Right kidney (tissue), 9 donors: ENCODE measurements around the gene FUNDC1.
A peak's percentile ranks its signal among the peaks of the same experiment; 100 is the strongest.
"Not testable (repeated sequence)": the region's sequence is repeated elsewhere in the genome, so short reads cannot be mapped to it uniquely, and the experiment has no call there.

Experiments used
- DNase-seq: peaks from one replicate; pipeline ENCODE4 v3.0.0-alpha.2; 2016
- long read RNA-seq, 8 donors: transcript quantifications; one replicate each; lab custom pipeline, GENCODE V29; 2026

The FUNDC1 gene, protein sequence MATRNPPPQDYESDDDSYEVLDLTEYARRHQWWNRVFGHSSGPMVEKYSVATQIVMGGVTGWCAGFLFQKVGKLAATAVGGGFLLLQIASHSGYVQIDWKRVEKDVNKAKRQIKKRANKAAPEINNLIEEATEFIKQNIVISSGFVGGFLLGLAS
- long read RNA-seq, donor 1, transcript FUNDC1-201 (5 exons, 1,196 nt), result major isoform, 16 of 20 reads
- long read RNA-seq, donor 1, partial matches to known transcripts, result 0 of 20 reads
- long read RNA-seq, donor 1, other reads (novel, unspliced or antisense), result 0 of 20 reads
- long read RNA-seq, donor 2, transcript FUNDC1-201 (5 exons, 1,196 nt), result major isoform, 7 of 9 reads
- long read RNA-seq, donor 2, partial matches to known transcripts, result 0 of 9 reads
- long read RNA-seq, donor 2, other reads (novel, unspliced or antisense), result 0 of 9 reads
- long read RNA-seq, donor 3, transcript FUNDC1-201 (5 exons, 1,196 nt), result major isoform, 11 of 13 reads
- long read RNA-seq, donor 3, partial matches to known transcripts, result 0 of 13 reads
- long read RNA-seq, donor 3, other reads (novel, unspliced or antisense), result 0 of 13 reads
- long read RNA-seq, donor 4, transcript FUNDC1-201 (5 exons, 1,196 nt), result major isoform, 14 of 15 reads
- long read RNA-seq, donor 4, partial matches to known transcripts, result 0 of 15 reads
- long read RNA-seq, donor 4, other reads (novel, unspliced or antisense), result 0 of 15 reads
- long read RNA-seq, donor 5, transcript FUNDC1-202 (4 exons, 1,069 nt), result minor isoform, 6 of 18 reads
- long read RNA-seq, donor 5, transcript FUNDC1-201 (5 exons, 1,196 nt), result major isoform, 12 of 18 reads
- long read RNA-seq, donor 5, partial matches to known transcripts, result 0 of 18 reads
- long read RNA-seq, donor 5, other reads (novel, unspliced or antisense), result 0 of 18 reads
- long read RNA-seq, donor 6, transcript FUNDC1-201 (5 exons, 1,196 nt), result major isoform, 16 of 18 reads
- long read RNA-seq, donor 6, partial matches to known transcripts, result 0 of 18 reads
- long read RNA-seq, donor 6, other reads (novel, unspliced or antisense), result 0 of 18 reads
- long read RNA-seq, donor 7, transcript FUNDC1-202 (4 exons, 1,069 nt), result minor isoform, 6 of 41 reads
- long read RNA-seq, donor 7, transcript FUNDC1-201 (5 exons, 1,196 nt), result major isoform, 13 of 41 reads
- long read RNA-seq, donor 7, partial matches to known transcripts, result 22 of 41 reads
- long read RNA-seq, donor 7, other reads (novel, unspliced or antisense), result 0 of 41 reads
- long read RNA-seq, donor 8, transcript FUNDC1-201 (5 exons, 1,196 nt), result major isoform, 16 of 18 reads
- long read RNA-seq, donor 8, partial matches to known transcripts, result 0 of 18 reads
- long read RNA-seq, donor 8, other reads (novel, unspliced or antisense), result 0 of 18 reads

DNA sequence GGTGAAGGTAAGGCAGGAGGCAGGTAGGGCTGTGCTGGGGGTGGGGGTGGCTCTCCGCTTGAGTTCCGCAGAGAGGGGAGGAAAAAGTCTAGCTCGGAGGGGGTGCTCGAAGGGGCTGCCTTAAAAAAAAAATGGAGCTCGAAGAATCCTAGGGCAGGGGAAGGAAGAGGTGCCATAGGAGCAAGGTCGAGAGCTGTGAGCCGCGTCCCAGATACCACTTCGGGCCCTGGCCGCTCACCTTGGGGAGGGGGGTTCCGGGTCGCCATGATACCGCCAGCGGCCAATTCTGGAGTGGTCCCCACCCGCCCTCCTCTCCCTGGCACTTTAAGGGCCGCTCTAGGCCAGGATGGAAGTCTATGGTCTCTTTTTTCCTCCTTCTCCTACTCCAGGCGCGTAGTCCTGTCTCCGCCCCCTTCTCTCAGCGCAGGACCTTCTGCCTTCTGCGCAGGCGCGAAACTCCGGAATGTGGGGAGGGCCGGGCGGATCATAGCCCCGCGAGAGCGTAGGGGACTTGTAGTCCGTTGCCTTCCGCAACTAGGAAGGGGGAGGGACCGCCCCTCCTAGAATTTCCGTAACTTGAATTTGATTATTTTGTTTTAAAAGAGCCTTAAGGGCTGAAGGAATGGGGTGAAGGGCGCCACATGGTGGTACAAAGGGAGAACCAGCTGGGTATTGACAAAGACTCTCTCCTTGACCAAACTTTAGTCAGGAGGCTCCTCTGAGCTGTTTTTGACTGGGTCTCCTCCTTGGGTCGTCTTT is at the start of gene FUNDC1:
Gene FUNDC1 (minus strand): TSS at position 293 of the 759 bp plus-strand sequence. CDS start 27 bp downstream, at position 266.
- DNase-seq, result peak; percentile 80

DNA sequence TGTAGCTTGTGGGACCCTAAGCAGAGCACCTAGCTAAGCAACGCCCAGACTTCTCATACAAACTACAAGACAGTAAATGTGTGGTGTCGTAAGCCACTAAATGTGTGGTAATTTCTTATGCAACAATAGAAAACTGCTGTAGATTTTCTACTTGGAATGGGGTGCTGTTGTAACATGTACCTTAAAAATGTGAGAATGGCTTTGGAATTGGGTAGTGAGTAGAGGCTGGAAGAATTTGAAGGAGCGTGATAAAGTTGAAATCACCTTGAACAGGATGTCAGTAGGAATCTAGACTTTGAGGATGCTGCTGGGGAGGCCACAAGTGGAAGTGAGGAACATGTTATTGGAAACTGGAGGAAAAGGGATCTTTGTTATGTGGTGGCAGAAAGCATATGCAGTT is 43.2 kb upstream of the FUNDC1 start:
- no peak for DNase-seq

DNA sequence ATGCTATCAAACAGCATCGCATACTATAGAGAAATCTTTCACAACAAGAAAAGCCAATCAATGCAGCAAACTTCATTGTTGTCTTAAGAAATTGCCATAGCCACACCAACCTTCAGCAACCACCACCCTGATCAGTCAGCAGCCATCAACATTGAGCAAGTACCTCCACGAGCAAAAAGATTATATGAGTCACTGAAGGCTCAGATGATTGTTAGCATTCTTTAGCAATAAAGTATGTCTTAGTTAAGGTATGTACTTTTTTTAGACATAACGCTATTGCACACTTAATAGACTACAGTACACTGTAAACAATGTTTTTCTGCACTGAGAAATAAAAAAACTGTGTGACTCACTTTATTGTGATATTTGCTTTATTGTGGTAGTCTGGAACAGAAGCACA is 37.8 kb upstream of the FUNDC1 start:
- DNase-seq, result no peak

DNA sequence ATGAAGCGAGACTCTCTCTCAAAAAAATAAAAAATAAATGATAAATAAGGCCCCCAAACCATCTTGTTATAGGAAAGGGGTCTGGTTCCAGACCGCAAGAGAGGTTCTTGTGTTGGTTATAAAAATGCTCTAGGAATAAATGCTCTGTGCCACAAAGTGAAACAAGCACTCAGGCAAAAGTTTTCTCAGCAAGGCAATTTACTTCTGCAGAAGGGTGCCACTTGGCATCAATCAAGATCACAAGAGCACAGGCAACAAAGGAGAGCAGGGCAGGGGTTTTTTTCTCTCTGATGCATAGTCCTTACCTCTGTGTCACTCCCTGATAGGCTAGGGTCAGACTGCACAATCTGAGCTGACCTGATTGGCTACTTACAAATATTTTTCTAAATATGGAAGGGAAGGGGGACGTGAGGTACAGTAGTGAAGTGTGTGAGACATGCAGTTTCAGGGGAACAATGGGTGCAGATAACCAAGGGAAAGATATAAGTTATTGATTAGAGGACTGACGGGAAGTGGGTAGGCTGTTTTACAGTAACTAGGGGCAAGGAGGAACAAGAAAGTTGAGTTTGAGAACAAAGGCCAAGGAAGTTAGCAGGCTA is 29.8 kb upstream of the FUNDC1 start:
- no peak for DNase-seq

DNA sequence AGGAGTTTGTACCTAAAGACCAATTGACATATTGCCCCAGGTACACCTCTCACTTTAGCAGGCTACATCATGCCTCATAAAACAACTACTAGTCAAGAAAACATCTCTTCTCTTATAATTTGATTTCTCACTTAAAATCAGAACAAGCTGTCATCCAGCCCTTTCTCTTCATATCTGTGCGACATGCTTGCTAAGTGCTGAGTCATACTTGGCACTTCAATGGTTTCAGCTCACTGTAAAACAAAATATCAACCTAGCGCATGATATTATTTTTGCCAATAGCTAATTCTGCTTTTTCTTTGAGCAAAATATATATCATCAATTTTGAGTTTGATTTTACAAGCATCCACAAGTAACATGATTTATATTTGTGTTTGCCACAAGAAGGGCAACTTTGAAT is 27.9 kb upstream of the FUNDC1 start:
- no peak for DNase-seq

DNA sequence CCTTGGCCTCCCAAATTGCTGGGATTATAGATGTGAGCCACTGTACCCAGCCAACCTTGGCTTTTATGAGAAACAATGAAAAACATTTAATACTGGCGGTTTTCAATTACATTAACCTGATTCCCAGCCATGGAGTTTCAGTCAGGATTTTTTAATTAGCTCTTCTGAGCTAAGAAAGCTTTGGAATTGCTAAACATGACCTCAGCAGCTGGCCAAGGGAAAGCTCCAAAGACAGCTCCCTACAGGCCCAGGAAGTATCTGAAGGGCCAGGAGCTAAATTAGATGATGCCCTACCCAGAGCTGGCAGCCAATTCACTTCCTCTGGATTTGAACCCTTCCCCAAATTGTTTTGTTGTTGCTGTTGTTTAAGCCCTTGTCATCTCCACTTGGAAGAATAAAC is 26.5 kb upstream of the FUNDC1 start:
- DNase-seq, result no peak

DNA sequence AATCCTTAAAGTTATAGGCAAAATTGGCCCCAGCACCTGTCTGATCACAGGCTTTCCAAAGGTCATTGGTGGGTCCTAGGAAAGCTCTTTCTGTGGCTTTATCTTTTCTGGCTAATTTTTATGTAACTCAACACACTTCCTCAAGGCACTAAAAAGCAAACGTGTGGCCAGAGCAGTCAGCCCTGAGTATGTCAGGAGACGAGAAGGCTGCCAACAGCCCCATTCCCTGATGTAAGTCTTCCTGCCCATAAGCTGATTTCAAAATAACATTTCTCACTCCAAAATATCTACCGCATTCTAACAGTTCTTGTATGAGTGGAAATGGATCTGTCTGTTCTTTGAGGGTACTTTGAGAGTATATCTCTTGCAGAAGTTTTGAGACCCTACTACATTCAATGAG is 25.5 kb upstream of the FUNDC1 start:
- DNase-seq, result no peak

DNA sequence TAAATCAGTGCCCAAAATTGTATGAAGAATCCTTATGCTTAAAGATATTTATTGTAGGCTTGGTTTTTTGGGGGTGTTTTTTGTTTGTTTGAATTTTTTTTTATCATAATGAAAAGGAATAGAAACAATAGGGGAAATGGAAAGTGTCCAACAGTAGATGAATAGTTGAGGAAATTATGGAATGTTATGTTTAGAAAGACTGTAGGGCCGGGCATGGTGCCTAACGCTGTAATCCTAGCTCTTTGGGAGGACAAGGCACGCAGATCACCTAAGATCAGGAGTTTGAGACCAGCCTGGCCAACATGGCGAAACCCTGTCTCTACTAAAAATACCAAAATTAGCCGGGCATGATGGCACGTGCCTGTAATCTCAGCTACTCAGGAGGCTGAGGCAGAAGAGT is 19.2 kb upstream of the FUNDC1 start:
- DNase-seq, result not testable (repeated sequence)

DNA sequence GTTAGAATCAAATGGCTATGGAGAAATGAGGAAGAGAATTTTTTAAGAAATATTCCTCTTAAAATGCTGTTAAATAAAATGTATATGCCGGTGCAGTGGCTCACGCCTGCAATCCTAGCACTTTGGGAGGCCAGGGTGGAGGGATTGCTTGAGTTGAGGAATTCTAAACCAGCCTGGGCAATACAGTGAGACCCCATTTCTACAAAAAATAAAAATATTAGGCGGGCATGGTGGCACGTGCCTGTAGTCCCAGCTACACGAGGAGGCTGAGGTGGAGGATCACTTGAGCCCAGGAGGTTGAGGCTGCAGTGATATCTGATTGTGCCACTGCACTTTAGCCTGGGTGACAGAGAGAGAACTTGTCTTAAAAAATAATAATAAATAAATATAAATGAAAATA is 7.9 kb upstream of the FUNDC1 start:
- no peak for DNase-seq

DNA sequence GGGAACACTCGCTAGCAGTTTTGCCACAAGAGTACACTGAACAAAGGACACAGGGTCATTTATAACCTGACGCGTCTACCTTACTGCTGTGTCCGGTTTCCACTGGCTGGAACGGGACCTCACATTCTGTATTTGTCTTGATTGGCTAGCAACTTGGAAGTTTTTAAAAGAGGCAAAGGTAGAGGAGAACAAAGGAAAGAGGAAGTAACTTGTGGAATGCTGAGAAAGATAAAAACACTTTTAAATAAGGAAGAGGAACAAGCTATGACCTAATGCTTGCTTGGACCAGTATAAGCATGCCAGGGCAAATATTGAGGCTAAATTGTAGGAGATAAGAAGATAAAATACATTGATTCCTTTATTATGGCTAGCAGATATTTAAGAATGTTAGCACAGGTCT is 2.8 kb upstream of the FUNDC1 start:
- DNase-seq, result not testable (repeated sequence)

DNA sequence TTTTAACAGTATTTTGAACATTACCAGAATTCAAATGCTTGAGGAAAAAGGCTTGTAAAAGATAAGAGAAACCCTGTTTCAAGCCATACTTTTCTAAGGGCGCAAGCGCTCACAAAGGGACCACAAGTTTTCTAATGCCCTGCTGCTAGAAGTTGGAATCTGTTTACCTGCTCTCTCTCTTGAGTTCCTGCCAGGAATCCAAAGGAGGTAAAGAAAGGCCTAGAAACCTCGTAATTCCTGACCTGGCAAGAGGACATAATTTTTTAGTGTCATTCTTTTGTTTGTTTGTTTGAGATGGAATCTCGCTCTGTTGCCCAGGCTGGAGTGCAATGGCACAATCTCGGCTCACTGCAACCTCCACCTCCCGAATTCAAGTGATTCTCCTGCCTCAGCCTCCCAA is 1.4 kb upstream of the FUNDC1 start:
- no peak for DNase-seq

DNA sequence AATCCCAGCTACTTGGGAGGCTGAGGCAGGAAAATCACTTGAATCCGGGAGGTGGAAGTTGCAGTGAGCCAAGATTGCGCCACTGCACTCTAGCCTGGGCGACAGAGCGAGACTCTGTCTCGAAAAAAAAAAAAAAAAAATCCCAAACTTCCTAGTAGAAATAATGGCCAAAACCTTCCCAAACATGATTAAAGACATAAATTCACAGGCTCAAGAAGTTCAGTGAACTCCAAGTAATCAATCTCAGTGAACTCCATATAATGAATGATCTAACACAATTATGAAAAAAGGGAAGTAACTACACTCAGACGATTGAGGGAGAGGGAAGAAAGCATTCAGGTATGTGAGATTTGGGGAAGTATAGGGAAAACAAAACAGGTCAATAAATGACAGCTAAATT is 6.5 kb downstream of the FUNDC1 start:
- DNase-seq, result no peak

DNA sequence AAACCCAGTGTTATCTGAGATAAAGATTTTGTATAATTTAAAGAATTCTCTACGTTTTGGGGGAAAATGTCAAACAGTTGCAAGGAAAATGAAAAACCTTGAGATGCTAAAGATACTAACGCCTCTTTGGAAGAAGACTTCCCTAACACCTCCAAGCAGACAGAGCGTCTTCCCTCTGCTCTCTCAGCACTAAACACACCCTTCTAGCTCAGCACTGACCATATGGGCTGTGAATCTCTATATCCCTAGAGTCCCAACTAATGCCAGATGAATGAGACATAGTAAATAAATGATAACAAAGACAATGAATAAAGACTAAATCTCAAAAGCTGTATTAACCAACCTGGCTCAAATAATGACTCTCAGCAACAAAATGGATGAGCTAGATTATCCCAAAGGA is 13.3 kb downstream of the FUNDC1 start:
- DNase-seq, result no peak

DNA sequence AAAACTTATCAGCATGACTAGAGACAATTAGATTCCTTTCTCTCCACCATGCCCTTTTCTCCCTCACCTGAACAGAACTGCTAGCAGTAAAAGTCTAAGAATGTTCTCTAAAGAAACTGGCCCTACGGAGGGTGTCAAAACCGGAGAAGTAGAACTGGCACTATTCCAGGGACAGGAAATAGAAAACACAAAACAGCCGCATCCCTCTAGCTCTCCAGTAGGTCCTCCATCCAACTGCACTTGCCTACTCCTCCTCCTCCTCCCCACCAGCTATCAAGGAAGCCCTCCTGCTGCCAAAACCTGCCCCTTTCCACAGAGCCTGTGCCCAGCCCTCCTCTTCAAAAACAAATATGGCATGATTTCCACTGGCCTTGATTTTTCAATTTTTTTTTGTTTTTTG is 28.4 kb downstream of the FUNDC1 start:
- DNase-seq, result no peak

DNA sequence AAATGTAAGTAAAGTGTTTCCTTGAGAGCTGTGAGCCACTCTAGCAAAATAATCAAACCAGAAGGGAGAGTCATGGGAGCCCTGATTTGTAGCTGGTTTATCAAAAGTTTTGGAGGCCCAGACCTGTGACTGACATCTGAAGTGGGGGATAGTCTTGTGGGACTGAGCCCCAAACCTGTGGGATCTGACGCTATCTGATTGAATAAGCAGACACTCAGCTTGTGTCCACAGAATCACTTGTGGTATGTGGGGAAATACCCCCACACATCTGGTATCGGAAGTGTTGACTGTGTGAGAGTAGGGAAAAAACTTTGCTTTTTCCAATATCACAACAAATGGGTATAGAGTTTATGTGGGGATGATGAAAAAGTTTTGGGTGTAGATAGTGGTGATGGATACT is 35.4 kb downstream of the FUNDC1 start:
- DNase-seq, result no peak

DNA sequence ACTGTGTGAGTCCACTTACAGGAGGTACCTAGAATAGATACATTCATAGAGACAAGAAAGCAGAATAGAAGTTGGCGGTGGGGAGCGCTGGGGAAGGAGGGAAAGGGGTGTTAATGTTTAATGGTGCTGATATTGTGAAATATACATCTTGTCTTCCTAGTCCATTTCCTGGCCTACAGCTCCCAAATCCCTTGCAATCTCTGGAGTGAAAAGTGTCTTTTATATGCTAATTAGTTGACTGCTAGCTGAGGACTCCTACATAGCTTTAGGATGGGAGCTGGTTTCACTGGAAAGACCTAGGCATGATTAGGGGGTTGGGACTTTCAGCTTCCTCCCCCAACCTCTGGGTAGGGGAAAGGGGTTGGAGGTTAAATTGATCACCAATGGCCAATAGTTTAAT is 36.0 kb downstream of the FUNDC1 start:
- DNase-seq, result no peak

DNA sequence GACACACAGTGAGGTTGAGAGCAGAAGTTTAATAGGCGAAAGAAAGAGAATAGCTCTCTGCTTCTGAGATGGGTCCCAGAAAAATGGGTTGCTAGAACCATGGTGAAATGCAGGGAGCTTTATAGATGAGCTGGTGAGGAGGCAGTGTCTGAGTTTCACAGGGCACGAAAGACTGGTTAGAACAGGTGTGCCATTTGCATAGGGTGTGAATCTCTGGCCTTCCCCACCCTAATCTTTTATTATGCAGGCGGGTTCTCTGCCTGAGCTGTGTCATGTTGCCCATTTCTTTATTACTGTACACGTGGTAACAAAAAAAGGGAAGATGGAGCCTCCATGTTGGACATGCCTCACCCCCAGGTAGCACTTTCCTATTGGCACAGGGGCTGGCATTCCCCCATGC is 39.1 kb downstream of the FUNDC1 start:
- DNase-seq, result no peak

DNA sequence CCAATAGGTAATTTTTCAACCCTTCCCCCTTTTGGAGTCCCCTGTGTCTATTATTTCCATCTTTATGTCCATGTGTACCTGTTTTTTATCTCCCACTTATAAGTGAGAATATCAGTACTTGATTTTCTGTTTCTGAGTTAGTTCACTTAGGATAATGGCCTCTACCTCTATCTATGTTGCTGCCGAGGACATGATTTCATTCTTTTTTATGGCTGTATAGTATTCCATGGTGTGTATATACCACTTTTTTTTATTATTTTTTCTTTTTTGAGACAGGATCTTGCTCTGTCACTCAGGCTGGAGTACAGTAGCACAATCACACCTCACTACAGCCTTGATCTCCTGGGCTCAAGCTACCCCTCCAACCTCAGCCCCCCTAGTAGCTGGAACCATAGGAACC is 47.6 kb downstream of the FUNDC1 start:
- DNase-seq, result no peak

DNA sequence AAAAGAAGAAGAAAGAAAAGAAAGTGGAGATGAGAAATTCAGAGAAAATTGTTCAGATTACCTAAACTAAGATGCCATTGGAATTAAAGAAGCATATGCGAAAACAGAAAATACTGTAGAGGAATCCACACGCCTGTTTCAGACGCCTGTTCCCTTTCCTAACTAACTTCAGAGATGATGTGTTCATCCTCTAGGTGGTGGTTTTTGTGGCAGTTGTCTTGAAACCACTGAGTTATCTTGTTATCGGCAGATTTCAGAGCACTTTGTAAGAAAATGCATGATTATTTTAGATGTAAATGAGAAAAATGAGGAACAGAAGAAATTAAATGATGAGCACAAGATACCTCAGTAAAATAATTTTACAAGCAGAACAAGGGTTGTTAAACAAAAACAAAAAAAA is 48.3 kb downstream of the FUNDC1 start:
- DNase-seq, result no peak

DNA sequence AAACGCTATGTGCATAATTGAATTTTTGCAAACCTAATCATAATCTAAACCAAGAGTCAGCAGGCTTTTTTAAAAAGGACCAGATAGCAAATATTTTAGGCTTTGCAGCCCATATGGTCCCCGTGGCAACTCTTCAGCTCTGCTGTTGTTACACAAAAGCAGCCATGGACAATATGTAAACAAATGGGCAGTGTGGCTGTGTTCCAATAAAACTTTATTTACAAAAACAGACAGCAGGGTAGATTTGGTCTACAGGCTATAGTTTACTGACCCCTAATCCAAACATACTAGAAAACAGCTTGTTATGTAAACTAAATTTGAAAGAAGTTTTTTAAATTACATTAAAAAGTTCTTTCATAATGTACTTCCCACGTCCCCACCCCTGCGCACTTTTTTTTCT is 53.1 kb downstream of the FUNDC1 start:
- DNase-seq, result no peak

DNA sequence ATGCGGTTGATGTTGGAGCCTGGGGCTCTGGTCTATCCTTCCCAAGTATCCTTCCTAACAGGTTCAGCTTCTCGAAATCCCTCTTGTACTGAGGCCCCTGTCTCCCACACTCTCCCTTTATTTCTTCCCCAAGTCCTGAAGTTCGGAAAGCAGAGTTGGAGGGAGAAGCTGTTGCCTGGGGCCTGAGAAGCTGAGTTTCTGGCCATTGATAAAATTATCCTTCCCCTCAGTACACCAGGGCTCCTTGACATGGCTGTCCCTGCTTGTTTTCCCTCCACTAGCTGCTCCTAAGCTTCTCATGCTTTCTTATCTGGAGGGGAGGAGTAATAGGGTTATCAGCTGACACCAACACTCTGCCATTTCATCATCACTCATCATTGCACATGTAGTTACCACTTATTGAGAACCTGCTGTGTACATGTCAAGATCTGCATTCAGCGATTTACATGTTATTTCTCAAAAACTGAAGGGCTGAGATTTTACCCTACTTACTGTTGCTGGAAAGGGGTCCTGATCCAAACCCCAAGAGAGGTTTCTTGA is 58.0 kb downstream of the FUNDC1 start:
- DNase-seq, result no peak
